Naive B cell (primary cell): ENCODE data around the gene ULK4. TPM values are rescaled to one million over a fixed set of nuclear protein-coding genes. Genes with fewer than 3 reads are reported as not detected.
"Not testable (repeated sequence)": the region's sequence is repeated elsewhere in the genome, so short reads cannot be mapped to it uniquely, and the experiment has no call there.

Experiments used
- ATAC-seq, 2 donors: fragments of 150-1000 bp; cut with Tn5 transposase; 2 replicates each; pipeline ENCODE4 v1.10.0; 2021; ENCODE audit warnings: low read depth in 2 of 2, mild to moderate bottlenecking in 2 of 2, moderate library complexity in 2 of 2
- DNase-seq: peaks from one replicate; pipeline ENCODE4 v3.0.0; 2022
- H3K27ac Mint-ChIP-seq, 6 donors: one replicate each; pipeline ENCODE4 v1.8.0; 2020 to 2022; ENCODE audit warnings: mild to moderate bottlenecking in 6 of 6, mixed read lengths in 6 of 6, moderate library complexity in 5 of 6, inconsistent platforms in 2 of 6
- H3K27me3 Mint-ChIP-seq, 3 donors: one replicate each; pipeline ENCODE4 v1.8.0; 2021 to 2022; ENCODE audit warnings: mixed read lengths in 3 of 3, mild to moderate bottlenecking in 1 of 3
- H3K36me3 Mint-ChIP-seq, 2 donors: one replicate each; pipeline ENCODE4 v1.8.0; 2020 to 2022; ENCODE audit warnings: mixed read lengths in 2 of 2, inconsistent platforms in 1 of 2, mild to moderate bottlenecking in 1 of 2
- H3K4me1 Mint-ChIP-seq, 3 donors: one replicate each; pipeline ENCODE4 v1.8.0; 2020 to 2022; ENCODE audit warnings: mixed read lengths in 3 of 3, inconsistent platforms in 1 of 3, mild to moderate bottlenecking in 1 of 3, moderate library complexity in 1 of 3
- H3K4me3 Mint-ChIP-seq, 8 donors: one replicate each; pipeline ENCODE4 v1.8.0; 2020 to 2022; ENCODE audit warnings: mild to moderate bottlenecking in 8 of 8, mixed read lengths in 8 of 8, moderate library complexity in 8 of 8, inconsistent platforms in 2 of 8
- H3K9me3 Mint-ChIP-seq, 7 donors: one replicate each; pipeline ENCODE4 v1.8.0; 2020 to 2022; ENCODE audit warnings: mixed read lengths in 7 of 7, mild to moderate bottlenecking in 5 of 7, inconsistent platforms in 2 of 7, moderate library complexity in 1 of 7
- polyA plus RNA-seq, 6 donors: library from polyadenylated mRNA; unstranded; fragments of 300-500 nt; fragmentation: Illumina TruSeq; gene quantifications; one replicate each; pipeline ENCODE4 v1.2.3, GENCODE V29; 2021; ENCODE audit warnings: low read depth in 6 of 6

The ULK4 gene
- polyA plus RNA-seq, 6 donors from 2014 or later: 5.5 to 20.8 (median 10.3) TPM

- no peaks in the 10 kb centered on the region for H3K4me1 Mint-ChIP-seq
- ATAC-seq (no peak), DNase-seq (no peak)
- H3K27me3 Mint-ChIP-seq: no peaks in the 10 kb centered on the region
- no peaks in the 10 kb centered on the region for H3K9me3 Mint-ChIP-seq
- peaks cover 3 to 4% of the 10 kb centered on the region in 2 donors for H3K36me3 Mint-ChIP-seq
- H3K27ac Mint-ChIP-seq: peak overlapping the region in 2 of 6 donors; percentile 28 to 63
- no peak overlapping the region for H3K4me3 Mint-ChIP-seq
Measured at GRCh38 chr3:41705893-41706292, 256.0 kb downstream of the ULK4 start.

- no peaks in the 10 kb centered on the region for H3K36me3 Mint-ChIP-seq
- no peak overlapping the region for H3K27ac Mint-ChIP-seq
Measured at GRCh38 chr3:41701191-41701698, 260.7 kb downstream of the ULK4 start.

GRCh38 chr3:41700155-41700554 is 261.7 kb downstream of the ULK4 start:
- DNase-seq: no peak
- Mint-ChIP-seq H3K36me3 (peaks cover 0 to 1% of the 10 kb centered on the region in 2 donors), H3K4me1 (no peaks in the 10 kb centered on the region), H3K4me3 (no peak overlapping the region), H3K27me3 (no peaks in the 10 kb centered on the region), H3K9me3 (no peaks in the 10 kb centered on the region), H3K27ac (no peak overlapping the region)
- ATAC-seq: no peak

More at GRCh38 chr3:41701191-41701698, 260.7 kb downstream of the ULK4 start:
- H3K27me3 Mint-ChIP-seq: no peaks in the 10 kb centered on the region
- H3K9me3 Mint-ChIP-seq: no peaks in the 10 kb centered on the region
- no peak for DNase-seq
- ATAC-seq: no peak
- H3K4me1 Mint-ChIP-seq: no peaks in the 10 kb centered on the region
- H3K4me3 Mint-ChIP-seq: no peak overlapping the region

- Mint-ChIP-seq H3K27me3 (no peaks in the 10 kb centered on the region), H3K36me3 (peaks cover 1 to 5% of the 10 kb centered on the region in 2 donors), H3K27ac (no peak overlapping the region), H3K4me1 (no peaks in the 10 kb centered on the region), H3K9me3 (no peaks in the 10 kb centered on the region), H3K4me3 (no peak overlapping the region)
- ATAC-seq (no peak), DNase-seq (no peak)
Measured at GRCh38 chr3:41698898-41699297, 263.0 kb downstream of the ULK4 start.

- DNase-seq (no peak), ATAC-seq (no peak)
- Mint-ChIP-seq H3K4me1 (no peaks in the 10 kb centered on the region), H3K9me3 (no peaks in the 10 kb centered on the region), H3K27ac (no peak overlapping the region), H3K4me3 (no peak overlapping the region), H3K36me3 (peaks cover 5 to 7% of the 10 kb centered on the region in 2 donors), H3K27me3 (no peaks in the 10 kb centered on the region)
Measured at GRCh38 chr3:41697702-41698101, 264.2 kb downstream of the ULK4 start.

- not testable (repeated sequence) for H3K27me3 Mint-ChIP-seq, ATAC-seq, H3K4me1 Mint-ChIP-seq, H3K36me3 Mint-ChIP-seq, H3K4me3 Mint-ChIP-seq, H3K9me3 Mint-ChIP-seq, DNase-seq, H3K27ac Mint-ChIP-seq
Measured at GRCh38 chr3:41695806-41696205, 266.1 kb downstream of the ULK4 start.

- H3K9me3 Mint-ChIP-seq: peaks cover 0 to 6% (median 3%) of the 10 kb centered on the region in 7 donors
- ATAC-seq (no peak), DNase-seq (no peak)
- H3K4me3 Mint-ChIP-seq: no peak overlapping the region
- H3K27me3 Mint-ChIP-seq: no peaks in the 10 kb centered on the region
- H3K4me1 Mint-ChIP-seq: no peaks in the 10 kb centered on the region
- peak overlapping the region in 1 of 6 donors; percentile 39 for H3K27ac Mint-ChIP-seq
- peaks cover 5 to 7% of the 10 kb centered on the region in 2 donors for H3K36me3 Mint-ChIP-seq
Measured at GRCh38 chr3:41693799-41694198, 268.1 kb downstream of the ULK4 start.

GRCh38 chr3:41690766-41691563 is 270.9 kb downstream of the ULK4 start:
- ATAC-seq: no peak
- Mint-ChIP-seq H3K27ac (peak overlapping the region in 1 of 6 donors; percentile 32), H3K4me1 (no peaks in the 10 kb centered on the region), H3K4me3 (no peak overlapping the region), H3K36me3 (peaks cover 5 to 7% of the 10 kb centered on the region in 2 donors), H3K27me3 (no peaks in the 10 kb centered on the region), H3K9me3 (peaks cover 0 to 6% (median 3%) of the 10 kb centered on the region in 7 donors)
- no peak for DNase-seq

- no peak overlapping the region for H3K4me3 Mint-ChIP-seq
- H3K9me3 Mint-ChIP-seq: peaks cover 0 to 6% (median 3%) of the 10 kb centered on the region in 7 donors
- no peaks in the 10 kb centered on the region for H3K4me1 Mint-ChIP-seq
- H3K27ac Mint-ChIP-seq: no peak overlapping the region
- DNase-seq (no peak), ATAC-seq (no peak)
- H3K36me3 Mint-ChIP-seq: peaks cover 0 to 5% of the 10 kb centered on the region in 2 donors
- no peaks in the 10 kb centered on the region for H3K27me3 Mint-ChIP-seq
Measured at GRCh38 chr3:41688595-41689380, 273.1 kb downstream of the ULK4 start.

GRCh38 chr3:41684797-41685735 is 276.8 kb downstream of the ULK4 start:
- ATAC-seq: no peak
- peaks cover 0 to 12% of the 10 kb centered on the region in 2 donors for H3K36me3 Mint-ChIP-seq
- H3K4me1 Mint-ChIP-seq: no peaks in the 10 kb centered on the region
- no peak overlapping the region for H3K4me3 Mint-ChIP-seq
- H3K27ac Mint-ChIP-seq: peak overlapping the region in 1 of 6 donors; percentile 43
- no peaks in the 10 kb centered on the region for H3K9me3 Mint-ChIP-seq
- no peaks in the 10 kb centered on the region for H3K27me3 Mint-ChIP-seq
- DNase-seq: no peak

GRCh38 chr3:41683666-41684350 is 278.1 kb downstream of the ULK4 start:
- H3K4me3 Mint-ChIP-seq: no peak overlapping the region
- DNase-seq (no peak), ATAC-seq (no peak)
- H3K36me3 Mint-ChIP-seq: peaks cover 0 to 12% of the 10 kb centered on the region in 2 donors
- no peaks in the 10 kb centered on the region for H3K4me1 Mint-ChIP-seq
- H3K9me3 Mint-ChIP-seq: no peaks in the 10 kb centered on the region
- H3K27ac Mint-ChIP-seq: no peak overlapping the region
- H3K27me3 Mint-ChIP-seq: no peaks in the 10 kb centered on the region

- ATAC-seq (no peak), DNase-seq (no peak)
- Mint-ChIP-seq H3K4me1 (no peaks in the 10 kb centered on the region), H3K9me3 (no peaks in the 10 kb centered on the region), H3K27me3 (no peaks in the 10 kb centered on the region), H3K27ac (no peak overlapping the region), H3K36me3 (peaks cover 0 to 17% of the 10 kb centered on the region in 2 donors), H3K4me3 (peak overlapping the region in 1 of 8 donors; percentile 7)
Measured at GRCh38 chr3:41682996-41683395, 278.9 kb downstream of the ULK4 start.
